Cardiac fibroblast (primary cell): ENCODE results near the gene C2CD2.

Experiments
- DNase-seq, 2 donors: peaks; one replicate each; pipeline versions ENCODE4 v3.0.0 to v3.0.0-alpha.2; 2010; ENCODE audit warnings: low read depth in 2 of 2
- H3K4me3 ChIP-seq, 2 donors: replicated peaks in 1 of 2; 1 replicate in 1 of 2; 2 replicates in 1 of 2; pipeline ENCODE4 v1.5.1; 2011; ENCODE audit warnings: low read depth in 2 of 2, low read length in 2 of 2, mild to moderate bottlenecking in 2 of 2, moderate library complexity in 1 of 2
- TF ChIP-seq, protein P1 (sequence below): IDR thresholded peaks from one replicate; pipeline ENCODE4 v1.5.1; 2011; ENCODE audit warnings: low read depth, mild to moderate bottlenecking, low read length, inconsistent platforms

The C2CD2 gene

DNA sequence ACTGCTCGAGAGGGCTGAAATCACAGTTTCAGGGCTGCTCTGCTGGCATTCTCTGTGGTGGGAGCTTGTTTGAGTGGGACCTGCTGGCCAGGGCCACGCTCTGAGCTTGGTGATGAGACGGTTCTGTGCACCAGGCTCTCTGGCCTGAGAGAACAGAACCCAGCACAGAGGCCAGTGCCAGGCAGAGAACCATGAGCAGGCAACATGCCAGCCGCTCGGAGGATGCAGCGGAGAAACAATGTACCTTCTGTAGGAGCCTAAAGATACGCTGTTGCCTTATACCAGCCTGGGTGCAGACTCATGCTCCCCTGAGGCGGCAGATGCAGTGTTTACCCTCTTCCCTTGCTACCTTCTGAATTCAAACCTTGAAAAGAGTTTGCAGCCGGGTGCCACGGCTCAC is 10.0 kb downstream of the C2CD2 start:
- no peak for DNase-seq
- TF ChIP-seq, protein P1, sequence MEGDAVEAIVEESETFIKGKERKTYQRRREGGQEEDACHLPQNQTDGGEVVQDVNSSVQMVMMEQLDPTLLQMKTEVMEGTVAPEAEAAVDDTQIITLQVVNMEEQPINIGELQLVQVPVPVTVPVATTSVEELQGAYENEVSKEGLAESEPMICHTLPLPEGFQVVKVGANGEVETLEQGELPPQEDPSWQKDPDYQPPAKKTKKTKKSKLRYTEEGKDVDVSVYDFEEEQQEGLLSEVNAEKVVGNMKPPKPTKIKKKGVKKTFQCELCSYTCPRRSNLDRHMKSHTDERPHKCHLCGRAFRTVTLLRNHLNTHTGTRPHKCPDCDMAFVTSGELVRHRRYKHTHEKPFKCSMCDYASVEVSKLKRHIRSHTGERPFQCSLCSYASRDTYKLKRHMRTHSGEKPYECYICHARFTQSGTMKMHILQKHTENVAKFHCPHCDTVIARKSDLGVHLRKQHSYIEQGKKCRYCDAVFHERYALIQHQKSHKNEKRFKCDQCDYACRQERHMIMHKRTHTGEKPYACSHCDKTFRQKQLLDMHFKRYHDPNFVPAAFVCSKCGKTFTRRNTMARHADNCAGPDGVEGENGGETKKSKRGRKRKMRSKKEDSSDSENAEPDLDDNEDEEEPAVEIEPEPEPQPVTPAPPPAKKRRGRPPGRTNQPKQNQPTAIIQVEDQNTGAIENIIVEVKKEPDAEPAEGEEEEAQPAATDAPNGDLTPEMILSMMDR: no peak

DNA sequence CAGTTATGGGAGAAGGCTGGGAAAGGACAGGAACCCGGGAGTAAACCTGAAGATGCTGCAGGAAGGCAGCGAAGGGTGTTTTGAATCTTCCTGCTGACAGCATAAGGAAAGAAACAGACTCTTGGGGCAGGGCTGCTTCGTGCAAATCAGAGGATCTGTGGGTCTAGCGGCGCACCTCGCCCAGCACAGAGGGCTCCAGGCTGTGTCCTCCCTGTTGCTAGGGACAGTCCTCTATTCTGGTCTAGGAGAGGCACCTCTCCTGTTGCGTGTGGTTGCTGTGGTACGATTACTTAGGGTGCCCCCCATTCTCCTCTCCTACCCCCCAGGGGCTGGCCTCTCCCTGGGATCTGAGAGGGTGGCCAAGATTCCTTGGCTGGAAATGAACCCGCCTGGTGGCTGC is 11.4 kb downstream of the C2CD2 start:
- H3K4me3 ChIP-seq: no peak overlapping the region
- DNase-seq: no peak
- TF ChIP-seq, protein P1: no peak

More for the DNA sequence above, 10.0 kb downstream of the C2CD2 start:
- H3K4me3 ChIP-seq: no peak overlapping the region

GRCh38 chr21:41941941-41942340 is 11.9 kb downstream of the C2CD2 start:
- DNase-seq: no peak
- H3K4me3 ChIP-seq: no peak overlapping the region
- TF ChIP-seq, protein P1: no peak

- no peak for DNase-seq
- TF ChIP-seq, protein P1: no peak
Observed at GRCh38 chr21:41940431-41940830, 13.4 kb downstream of the C2CD2 start.

DNA sequence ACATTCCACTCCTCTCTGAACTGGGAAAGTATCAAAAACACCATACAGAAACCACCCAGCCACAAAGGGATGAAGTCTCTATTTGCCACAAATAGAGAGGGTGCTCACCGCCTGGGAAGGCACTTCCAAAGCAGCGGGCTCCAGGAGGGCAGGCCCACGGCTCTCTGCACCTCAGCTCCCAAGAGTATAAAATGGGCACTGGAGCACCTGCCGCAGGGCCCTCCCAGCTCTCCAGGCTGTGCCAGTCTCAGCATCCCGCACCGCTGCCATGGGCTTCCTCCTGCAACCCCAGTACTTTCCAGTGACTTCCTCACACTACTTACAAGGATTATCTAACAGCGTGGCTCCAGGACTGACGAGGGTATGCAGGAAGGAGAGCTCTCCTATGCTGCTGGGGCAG is 14.4 kb downstream of the C2CD2 start:
- H3K4me3 ChIP-seq: no peak overlapping the region
- TF ChIP-seq, protein P1: no peak
- DNase-seq: no peak

More at GRCh38 chr21:41940431-41940830, 13.4 kb downstream of the C2CD2 start:
- H3K4me3 ChIP-seq: no peak overlapping the region

GRCh38 chr21:41933313-41934079 is 20.3 kb downstream of the C2CD2 start:
- TF ChIP-seq, protein P1: peak; percentile 66
- peak; percentile 76 to 81 for DNase-seq
- H3K4me3 ChIP-seq: peak overlapping the region; percentile 29 to 33
